B cell (primary cell): Measurements from ENCODE around the gene RBM33.

ENCODE experiments used
- EZH2 ChIP-seq: IDR thresholded peaks from 2 replicates; pipeline ENCODE4 v1.6.1; 2012; ENCODE audit warnings: borderline replicate concordance, low read depth, mild to moderate bottlenecking, moderate library complexity, low read length; ENCODE audit not compliant: insufficient read depth, poor library complexity, severe bottlenecking
- TF ChIP-seq, protein P1 (sequence below): fragments of 200-600 bp; IDR thresholded peaks from one replicate; pipeline ENCODE4 v1.8.0; 2022; ENCODE audit warnings: antibody characterized with exemption, mild to moderate bottlenecking

DNA sequence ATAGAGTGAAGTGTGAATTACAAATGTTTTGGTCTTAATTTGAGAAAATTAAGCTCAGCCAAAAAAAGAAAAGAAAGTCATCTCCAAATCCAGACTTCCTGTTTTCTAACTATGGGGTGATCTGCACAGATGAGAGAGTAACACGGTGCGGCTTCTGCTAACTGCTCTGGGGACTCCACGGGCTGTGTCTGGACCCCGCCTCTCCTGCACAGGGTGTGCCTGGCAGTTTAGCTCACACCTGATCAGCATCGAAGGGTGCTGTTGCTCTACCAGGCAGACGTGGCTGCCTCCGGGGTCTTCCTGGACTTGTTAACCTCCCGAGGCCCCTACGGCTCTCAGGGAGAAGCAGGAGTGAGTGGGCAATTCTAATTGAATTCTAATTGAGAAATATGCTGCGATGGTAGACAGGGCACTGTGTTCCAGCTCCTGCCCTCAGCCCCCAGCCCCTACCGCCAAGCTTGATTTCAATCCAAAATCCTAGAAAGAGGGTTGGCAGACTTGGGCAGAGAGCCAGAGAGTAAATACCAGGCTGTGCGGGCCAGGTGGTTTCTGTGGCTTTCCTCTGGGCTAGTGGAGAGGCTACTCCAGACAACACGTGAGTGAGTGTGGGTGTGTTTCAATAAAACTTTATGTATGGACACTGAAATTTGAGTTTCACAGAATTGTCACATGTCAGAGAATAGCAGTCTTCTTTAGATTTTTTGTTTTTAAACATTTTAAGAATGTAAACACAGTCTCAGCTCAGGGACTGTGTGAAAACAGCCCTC, 154.4 kb downstream of the RBM33 start:
- TF ChIP-seq, protein P1, sequence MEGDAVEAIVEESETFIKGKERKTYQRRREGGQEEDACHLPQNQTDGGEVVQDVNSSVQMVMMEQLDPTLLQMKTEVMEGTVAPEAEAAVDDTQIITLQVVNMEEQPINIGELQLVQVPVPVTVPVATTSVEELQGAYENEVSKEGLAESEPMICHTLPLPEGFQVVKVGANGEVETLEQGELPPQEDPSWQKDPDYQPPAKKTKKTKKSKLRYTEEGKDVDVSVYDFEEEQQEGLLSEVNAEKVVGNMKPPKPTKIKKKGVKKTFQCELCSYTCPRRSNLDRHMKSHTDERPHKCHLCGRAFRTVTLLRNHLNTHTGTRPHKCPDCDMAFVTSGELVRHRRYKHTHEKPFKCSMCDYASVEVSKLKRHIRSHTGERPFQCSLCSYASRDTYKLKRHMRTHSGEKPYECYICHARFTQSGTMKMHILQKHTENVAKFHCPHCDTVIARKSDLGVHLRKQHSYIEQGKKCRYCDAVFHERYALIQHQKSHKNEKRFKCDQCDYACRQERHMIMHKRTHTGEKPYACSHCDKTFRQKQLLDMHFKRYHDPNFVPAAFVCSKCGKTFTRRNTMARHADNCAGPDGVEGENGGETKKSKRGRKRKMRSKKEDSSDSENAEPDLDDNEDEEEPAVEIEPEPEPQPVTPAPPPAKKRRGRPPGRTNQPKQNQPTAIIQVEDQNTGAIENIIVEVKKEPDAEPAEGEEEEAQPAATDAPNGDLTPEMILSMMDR: no peak
- TF ChIP-seq EZH2: no peak
